Posterior vena cava (tissue), 2 donors: Measurements from ENCODE around the gene STX8. TPM values are rescaled to one million over a fixed set of nuclear protein-coding genes. Genes with fewer than 3 reads are reported as not detected.

Experiments used
- DNase-seq: peaks from one replicate; pipeline ENCODE4 v3.0.0-alpha.2; 2020; ENCODE audit warnings: low spot score
- intact Hi-C, 2 donors: fragments of 100-400 bp; cut with DNase I; formaldehyde crosslinking; loops; one replicate each; pipeline versions ENCODE4 v1.14.1 to v1.14.2; 2022 to 2023
- total RNA-seq, 2 donors: library from RNA; stranded (reverse); fragmentation: NEBNext Ultra II Directional; extraction: Animal tissue kit (Norgen Biotek cat#: 25700); gene quantifications; one replicate each; pipeline ENCODE4 v1.2.1, GENCODE V29; 2021
- donor health status: DM: yes; HTN: yes; CAD: no.
- donor health status: DM: yes; HTN: yes; CAD: no.

The STX8 gene
- total RNA-seq, 2 donors from 2014 or later = 55.2 to 80.4 TPM

DNA sequence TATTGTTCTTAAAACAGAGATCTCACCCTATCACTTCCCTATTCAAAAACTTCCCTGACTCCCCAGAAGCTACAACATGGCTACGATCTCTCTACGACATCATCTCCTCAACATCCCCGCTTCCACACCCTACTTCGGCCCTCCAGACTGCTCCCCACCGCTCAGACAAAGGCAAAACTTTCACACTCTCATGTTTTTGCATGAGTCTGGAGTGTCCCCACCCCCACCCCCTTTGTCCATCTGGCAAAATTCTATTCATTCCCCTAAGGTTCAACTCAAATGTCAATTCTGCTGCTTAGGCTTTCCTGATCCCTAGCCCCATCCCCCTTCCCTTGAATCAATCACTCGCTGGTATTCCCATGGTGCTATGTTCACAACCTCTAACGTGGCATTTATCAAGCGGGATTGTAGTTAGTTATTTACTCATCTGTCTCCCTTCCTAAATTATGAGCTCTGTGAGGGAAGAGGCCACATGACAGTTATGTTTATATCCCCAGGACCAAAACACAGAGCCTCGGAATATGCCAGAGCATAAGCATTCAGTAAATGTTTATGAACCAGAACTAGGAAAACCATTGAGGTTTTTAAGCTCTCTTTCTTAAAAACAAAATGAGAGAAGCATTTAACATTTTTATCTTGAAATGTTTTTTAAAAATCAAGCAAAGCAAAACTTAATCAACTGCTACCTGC lies 55.9 kb downstream of the STX8 start:
- intact Hi-C loops = loop anchor here (5.0 kb wide), 2 partner anchors 522 to 527 kb away; no protein-coding TSS in a partner anchor

DNA sequence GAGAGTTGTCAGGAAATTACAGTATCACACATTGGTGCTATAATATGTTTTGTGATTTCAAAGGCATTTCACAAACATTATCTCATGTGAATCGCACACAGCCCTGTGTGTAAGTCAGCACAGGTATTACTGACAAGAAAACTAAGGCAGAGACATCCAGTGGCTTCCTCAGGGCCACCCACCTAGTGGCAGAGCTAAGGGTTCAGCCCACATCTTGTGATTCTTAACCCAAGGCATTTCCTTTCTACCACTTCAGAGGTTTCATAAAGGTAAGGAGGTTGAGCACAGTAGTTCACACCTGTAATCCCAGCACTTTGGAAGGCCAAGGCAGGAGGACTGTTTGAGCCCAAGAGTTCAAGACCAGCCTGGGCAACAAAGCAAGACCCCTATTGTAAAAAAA lies 58.2 kb downstream of the STX8 start:
- no peak for DNase-seq
- intact Hi-C loops = no loop called here

More for the DNA sequence above, 55.9 kb downstream of the STX8 start:
- DNase-seq = no peak

DNA sequence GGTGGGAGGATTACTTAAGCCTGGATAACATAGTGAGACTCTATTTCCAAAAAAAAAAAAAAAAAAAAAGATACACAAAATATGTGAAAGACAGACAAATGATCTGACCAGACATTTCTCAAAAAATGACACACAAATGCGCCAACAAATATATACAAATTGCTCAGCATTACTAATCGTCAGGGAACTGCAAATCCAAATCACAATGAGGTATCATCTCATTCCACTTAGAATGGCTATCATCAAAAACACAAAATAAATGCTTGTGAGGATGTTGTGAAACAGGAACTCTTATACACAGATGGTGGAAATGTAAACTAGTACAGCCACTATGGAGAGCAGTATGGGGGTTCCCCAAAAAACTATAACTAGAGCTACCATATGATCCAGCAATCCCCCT lies 62.4 kb downstream of the STX8 start:
- no peak for DNase-seq
- intact Hi-C loops = no loop called here

DNA sequence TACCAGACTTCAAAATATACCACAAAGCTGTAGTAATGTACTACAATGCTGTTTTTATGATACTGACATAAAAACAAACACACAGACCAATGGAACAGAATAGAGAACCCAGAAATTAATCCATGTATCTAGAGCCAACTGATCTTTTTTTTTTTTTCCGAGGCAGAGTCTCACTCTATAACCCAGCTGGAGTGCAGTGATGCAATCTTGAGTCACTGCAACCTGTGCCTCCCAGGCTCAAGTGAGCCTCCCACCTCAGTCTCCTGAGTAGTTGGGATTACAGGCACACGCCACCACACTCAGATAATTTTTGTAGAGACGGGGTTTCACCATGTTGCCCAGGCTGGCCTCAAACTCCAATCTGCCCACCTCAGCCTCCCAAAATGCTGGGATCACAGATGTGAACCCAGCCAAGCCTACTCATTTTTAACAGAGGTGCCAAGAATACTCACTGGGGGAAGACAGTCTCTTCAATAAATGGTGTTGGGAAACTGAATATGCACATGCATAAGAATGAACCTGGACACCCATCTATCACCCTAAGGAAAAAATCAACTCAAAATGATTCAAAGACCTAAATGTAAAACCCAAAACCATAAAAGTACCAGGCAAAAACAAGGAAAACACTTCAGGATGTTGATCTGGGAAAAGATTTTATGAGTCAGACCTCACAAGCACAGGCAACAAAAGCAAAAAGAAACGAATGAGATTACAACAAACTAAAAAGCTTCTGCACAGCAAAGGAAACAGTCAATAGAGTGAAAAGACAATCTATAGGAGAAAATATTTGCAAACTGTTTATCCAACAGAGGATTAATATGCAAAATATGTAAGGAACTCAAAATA lies 63.1 kb downstream of the STX8 start:
- intact Hi-C loops = no loop called here

DNA sequence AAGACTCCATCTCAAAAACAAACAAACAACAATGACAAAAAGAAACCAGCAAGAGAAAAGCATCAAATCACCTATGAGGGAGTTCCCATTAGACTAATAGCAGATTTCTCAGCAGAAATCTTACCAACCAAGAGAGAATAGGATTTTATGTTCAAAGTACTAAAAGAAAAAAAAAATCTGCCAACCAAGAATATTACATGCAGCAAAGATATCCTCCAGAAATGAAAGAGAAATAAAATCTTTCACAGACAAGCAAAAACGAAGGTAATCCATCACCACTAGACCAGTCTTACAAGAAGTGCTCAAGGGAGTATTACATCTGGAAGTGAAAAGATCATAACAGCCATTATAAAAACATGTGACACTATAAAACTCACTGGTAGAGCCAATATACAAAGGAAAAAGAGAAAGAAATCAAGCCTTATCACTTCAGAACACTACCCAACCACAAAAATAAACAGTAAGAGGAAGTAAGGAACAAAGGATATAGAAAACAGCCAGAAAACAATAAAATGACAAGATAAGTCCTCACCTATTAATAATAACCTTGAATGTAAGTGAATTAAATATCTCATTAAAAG lies 66.3 kb downstream of the STX8 start:
- intact Hi-C loops = no loop called here
- no peak for DNase-seq

More for the DNA sequence above, 63.1 kb downstream of the STX8 start:
- no peak for DNase-seq

DNA sequence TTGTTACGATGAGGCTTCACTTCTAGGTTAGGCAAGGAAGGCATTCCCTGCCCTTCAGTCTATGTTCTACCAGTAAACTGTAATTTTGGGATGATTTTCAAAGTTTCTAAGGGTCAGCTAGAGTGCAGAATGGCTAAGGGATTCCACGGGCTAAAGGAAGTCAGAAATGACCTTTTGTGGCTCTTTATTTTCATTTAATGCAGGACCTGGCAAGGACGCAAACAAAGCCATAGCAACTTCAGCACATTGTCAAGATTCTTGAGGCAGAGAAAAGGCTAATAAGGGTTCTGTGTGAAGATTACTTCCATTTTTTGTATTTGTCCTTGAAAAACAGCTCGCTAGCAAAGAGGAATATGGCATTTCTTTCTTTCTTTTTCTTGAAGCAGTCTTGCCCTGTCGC lies 76.6 kb downstream of the STX8 start:
- DNase-seq = no peak
- intact Hi-C loops = no loop called here

DNA sequence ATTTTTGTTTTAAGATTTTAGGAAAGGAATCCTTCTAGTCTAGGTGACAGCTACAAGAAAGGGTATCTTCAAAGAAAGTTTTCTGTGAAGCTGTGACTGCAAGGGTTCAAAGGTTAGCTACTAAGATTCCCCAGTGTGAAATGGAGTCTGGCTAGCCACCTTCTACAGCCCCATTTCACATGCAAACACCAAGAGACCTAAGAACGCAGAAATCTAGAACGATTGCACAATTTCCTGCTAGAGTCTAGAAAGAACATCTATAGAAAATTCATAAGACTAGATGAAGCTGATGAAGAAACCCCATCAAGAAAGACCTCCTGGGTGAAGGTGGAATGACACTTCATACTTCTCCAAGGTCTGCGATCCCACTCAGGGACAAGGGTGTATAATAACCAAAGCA lies 77.1 kb downstream of the STX8 start:
- intact Hi-C loops = no loop called here
- no peak for DNase-seq

DNA sequence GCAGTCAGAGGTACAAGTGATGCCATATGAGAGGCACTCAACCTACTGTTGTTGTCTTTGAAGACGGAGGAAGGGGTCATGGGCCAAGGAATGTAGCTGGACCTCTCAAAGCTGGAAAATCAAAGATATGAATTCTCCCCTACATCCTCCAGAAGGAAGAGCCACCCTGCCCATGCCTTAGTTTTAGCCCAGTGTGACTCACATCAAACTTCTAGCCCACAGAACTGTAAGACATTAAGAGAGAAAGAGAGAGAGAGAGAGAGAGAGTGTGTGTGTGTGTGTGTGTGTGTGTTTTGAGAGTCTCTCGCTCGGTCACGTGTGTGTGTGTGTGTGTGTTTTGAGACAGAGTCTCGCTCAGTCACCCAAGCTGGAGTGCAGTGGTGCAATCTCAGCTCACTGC lies 87.1 kb downstream of the STX8 start:
- no peak for DNase-seq
- intact Hi-C loops = no loop called here

DNA sequence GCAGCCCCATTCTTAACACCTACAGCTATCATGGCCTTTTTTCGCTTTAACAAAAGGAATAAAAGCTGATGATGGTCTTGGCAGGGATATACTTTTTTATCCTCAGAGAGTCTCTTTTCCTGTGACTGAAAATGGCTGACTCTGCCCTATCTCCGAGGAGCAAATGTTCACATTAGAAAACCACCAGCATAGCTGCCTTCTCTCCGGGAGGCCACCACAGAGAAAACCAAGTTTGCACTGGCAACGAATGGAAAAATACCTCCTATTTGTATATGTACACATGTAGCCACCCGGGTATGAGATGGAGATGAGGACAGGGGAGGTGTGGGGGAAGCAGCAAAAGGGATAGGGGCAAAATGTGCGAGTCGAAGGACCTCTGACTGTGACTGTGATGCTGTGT lies 88.2 kb downstream of the STX8 start:
- no peak for DNase-seq
- intact Hi-C loops = no loop called here

DNA sequence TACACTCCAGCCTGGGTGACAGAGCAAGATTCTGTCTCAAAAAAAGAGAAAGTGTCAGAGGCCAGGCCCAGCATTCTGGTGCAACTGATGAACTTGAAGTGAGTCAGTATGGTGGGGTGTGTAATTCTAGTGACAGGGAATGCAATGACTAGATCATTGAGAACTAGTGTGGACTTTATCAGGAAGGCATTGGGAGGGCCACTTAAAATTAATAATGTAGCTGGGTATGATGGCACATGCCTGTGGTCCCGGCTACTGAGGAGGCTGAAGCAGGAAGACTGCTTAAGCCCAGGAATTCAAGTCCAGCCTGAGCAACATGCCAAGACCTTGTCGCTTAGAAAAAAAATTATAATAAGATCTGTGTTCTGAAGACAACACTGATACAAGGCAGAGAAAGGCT lies 90.8 kb downstream of the STX8 start:
- intact Hi-C loops = no loop called here
- no peak for DNase-seq

DNA sequence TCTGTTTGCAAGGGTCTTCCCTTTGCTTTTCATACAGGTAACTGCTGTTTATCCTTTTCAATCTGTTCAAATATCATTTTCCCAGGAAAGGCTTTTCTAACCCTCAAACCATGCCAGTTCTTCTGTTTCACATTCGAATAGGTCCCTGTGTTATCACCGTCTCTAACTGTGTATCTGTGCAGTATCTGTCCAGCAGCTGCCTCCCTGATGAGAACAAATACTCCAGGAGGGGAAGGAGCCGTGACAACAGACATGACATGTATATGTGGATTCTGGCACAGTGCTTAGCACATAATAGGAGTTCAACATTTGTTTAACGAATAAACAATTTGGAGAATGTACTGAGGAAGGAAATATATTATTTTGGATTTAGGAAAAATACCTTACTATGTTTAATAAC lies 95.7 kb downstream of the STX8 start:
- intact Hi-C loops = no loop called here
- DNase-seq = no peak

DNA sequence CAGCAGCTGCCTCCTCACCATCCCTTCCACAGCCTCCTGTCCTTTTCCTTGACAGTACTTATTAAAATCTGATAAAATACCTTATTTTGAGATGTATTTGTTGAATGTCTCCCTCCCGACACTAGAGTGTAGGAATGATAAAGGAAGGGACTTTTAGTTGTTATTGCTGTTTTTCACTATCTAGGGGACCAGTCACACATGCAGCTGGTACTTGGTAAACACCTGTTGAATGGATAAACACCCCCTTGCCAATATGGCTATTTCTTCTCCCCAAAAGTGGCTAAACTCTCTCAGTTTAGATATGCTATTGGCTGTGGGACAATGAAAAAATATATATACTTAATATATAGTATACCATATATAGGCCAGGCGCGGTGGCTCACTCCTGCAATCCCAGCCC lies 96.7 kb downstream of the STX8 start:
- intact Hi-C loops = no loop called here
- DNase-seq = no peak

DNA sequence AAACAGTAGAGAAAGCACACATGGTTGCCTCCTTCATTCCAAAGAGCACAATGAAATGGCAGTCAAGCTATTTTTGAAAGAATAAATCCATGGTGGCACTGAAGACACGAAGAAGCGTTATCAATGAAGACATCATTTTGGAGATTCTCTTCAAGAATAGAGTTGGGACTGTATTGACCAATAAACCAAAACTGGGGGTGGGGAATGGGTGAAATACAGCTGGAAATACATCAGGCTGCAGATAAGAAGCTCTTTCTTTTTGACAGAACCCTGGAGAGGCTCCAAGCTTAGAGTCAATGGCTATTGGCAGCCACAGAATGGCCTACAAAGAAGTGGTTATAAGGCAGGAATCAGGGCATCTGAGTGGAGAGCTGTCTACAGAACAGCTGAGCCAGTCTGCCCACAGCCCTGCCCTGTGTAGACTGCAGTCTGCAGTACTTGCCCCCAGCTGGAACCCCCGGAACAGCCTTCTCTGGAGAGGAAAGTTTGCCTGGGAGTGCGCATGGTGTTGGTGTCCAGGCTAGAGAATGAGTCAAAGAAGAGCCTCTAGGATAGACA lies 100.4 kb downstream of the STX8 start:
- DNase-seq = no peak
- intact Hi-C loops = no loop called here

DNA sequence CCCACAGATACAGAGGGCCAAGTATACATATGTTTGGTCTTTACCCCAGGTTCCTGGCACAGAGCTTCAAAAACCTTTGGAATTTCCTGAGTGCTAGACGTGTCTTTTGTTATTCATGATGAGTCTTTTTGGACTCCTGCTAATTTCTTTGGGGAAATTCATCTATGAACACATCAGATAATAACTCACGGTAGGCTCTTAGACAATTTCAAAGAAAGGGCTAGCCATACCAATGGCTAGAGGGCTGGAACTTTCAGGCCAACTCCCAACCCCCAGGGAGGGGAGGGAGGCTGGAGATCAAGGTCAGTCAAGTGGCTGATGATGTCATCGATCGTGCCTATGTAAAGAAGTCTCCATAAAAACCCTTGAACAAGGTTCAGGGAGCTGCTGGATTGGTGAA lies 101.9 kb downstream of the STX8 start:
- DNase-seq = no peak
- intact Hi-C loops = no loop called here

DNA sequence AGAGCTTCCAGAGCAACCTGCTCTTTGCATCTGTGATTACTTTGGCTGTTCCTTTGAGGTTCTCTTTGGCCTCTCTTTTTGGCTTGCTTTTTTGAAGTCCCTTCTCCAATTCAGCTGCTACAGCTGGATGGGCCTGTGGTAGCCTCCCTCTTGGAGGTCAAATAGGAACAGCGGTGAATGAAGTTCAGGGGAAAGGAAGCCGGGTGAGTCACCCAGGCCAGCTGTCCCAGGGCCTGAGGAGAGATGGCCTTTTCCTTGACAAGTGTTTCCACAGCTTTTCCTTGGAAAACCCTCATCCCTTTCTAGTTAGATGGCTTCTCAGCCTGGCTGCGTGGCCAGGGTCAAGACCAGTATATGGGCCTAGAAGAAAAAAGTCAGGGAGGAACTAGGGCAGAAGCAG lies 103.1 kb downstream of the STX8 start:
- DNase-seq = no peak
- intact Hi-C loops = no loop called here

DNA sequence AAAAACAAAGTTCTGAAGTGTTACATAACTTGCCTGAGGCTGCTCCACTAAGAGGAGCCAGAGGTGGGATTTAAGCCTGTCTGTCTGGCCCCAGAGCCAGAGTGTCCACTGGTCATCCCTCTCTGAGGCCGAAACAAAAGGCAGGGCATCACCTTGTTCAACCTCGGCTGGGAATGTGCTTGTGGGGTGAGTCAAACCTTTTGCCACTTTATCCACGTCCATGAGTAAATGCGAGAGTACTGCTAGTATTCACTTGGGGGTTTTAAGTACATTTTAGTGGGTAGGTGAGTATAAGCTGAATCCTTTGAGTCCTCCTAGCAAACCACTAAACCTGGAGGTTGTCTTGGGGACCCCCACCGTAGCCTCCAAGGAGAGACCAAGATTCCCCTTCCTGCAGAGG lies 103.5 kb downstream of the STX8 start:
- no peak for DNase-seq
- intact Hi-C loops = no loop called here

DNA sequence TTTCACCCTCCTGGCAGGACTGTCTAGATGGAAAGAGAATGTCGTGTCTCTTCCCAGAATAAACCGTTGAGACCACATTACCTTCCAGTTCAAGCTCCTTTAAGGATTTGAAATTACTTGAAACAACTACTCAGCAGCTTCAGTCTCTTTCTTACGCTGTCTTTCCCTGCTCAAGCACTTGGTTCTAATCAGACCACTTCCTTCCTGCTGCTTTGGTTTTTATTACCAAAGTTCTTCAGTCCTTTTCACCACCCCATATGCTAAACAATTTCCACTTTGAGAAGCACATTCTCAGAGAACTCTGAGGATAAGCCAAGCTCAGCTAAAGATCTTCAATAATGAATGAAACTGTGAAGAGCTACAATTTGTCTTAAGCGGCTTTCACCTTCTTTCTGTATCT lies 105.4 kb downstream of the STX8 start:
- no peak for DNase-seq
- intact Hi-C loops = no loop called here

DNA sequence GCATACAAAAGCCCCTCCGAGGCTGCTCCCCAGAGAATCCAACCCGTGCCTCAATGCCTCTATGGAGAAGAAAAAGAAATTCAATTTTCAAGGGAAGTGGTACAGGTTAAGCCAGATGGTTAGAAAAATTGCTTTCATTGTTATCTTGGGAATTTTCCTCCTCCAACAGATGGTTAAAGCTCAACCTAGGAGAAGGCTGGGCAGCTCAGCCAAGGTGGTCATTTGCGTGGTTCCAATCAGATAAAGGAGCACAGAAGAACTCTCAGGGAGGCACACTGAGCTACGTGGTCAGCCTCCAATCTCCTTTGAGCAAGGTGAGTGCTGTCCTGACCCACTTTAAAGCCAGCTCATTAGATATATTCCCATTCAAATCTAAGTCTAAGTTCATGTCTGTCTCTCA lies 106.7 kb downstream of the STX8 start:
- intact Hi-C loops = no loop called here
- no peak for DNase-seq

DNA sequence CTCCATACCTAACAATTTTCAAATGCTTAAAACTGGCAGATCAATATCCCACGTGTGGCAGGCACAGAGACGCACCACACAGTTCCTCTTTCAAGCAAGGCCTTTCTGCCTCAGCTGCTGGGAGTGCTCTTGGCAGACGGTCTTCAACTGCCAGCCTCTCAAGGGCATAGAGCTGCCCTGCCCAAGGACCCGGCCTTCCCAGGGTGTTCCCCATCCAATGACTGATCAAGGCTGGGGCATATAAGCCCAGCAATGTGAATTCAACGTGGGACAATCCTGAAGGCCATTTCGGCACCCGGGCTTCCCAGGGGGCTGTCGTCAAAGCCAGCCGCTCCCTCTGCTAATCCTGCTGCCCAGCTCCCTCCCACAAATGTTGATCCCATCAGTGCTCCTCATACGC lies 107.1 kb downstream of the STX8 start:
- intact Hi-C loops = no loop called here
- DNase-seq = no peak

DNA sequence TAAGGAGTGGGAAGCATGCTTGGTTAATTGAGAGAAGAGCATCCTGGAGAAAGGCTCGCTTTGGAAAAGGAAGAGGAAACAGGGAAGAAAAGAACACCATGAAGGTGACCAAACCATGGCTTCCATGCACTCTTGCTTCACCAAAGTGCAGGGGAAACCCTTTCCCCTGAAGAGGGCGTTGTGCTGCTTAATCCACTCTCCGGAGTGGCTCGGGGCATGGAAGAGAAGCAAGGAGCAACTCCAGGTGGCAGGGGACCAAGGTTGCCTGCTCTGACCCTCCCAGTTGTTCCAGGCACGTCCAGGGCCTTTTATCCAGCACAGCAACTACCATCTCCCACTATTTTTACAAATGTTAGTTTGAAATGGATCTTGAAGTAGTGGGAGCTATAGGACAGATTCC lies 108.1 kb downstream of the STX8 start:
- intact Hi-C loops = no loop called here
- DNase-seq = no peak
